Peyer's patch (tissue), 4 donors: ENCODE measurements around the gene TRAF2.

Experiments used
- CTCF ChIP-seq, 6 experiments: fragments of 450-650 bp in 4 of 6; fragments of 200-600 bp in 2 of 6; sonication (generic) in 1 of 6; IDR thresholded peaks; one replicate each; pipeline ENCODE4 v1.5.1; 2017 to 2019; ENCODE audit warnings: antibody characterized with exemption in 6 of 6, mild to moderate bottlenecking in 3 of 6, moderate library complexity in 1 of 6
- POLR2A ChIP-seq, 2 donors: fragments of 450-650 bp; IDR thresholded peaks; one replicate each; pipeline ENCODE4 v1.5.1; 2017; ENCODE audit warnings: antibody characterized with exemption in 2 of 2, mild to moderate bottlenecking in 2 of 2, moderate library complexity in 2 of 2

- TF ChIP-seq POLR2A (IDR thresholded peaks at IDR 0.05), result peak in 1 of 2 donors; percentile 53
- no peak for TF ChIP-seq CTCF (IDR thresholded peaks at IDR 0.05)
Observed at GRCh38 chr9:136865041-136865767, 21.1 kb upstream of the TRAF2 start.
